T-helper 1 cell treated with Interleukin-12 subunit alpha and Interleukin-12 subunit beta and Interleukin-4 antibody, amounts not matched to agents 30 μg/mL and 1 μg/mL, for 36 hours (primary cell): ENCODE data around the gene CD1B.

Source experiments
- H3K27ac Mint-ChIP-seq: one replicate; pipeline ENCODE4 v1.8.0; 2021; ENCODE audit warnings: mild to moderate bottlenecking, mixed read lengths
- H3K27me3 Mint-ChIP-seq: one replicate; pipeline ENCODE4 v1.8.0; 2021; ENCODE audit warnings: low read depth, mixed read lengths
- H3K36me3 Mint-ChIP-seq: one replicate; pipeline ENCODE4 v1.8.0; 2021; ENCODE audit warnings: low read depth, mixed read lengths
- H3K4me1 Mint-ChIP-seq: one replicate; pipeline ENCODE4 v1.8.0; 2021; ENCODE audit warnings: low read depth, mixed read lengths
- H3K4me3 Mint-ChIP-seq: one replicate; pipeline ENCODE4 v1.8.0; 2021; ENCODE audit warnings: mild to moderate bottlenecking, moderate library complexity, mixed read lengths
- H3K9me3 Mint-ChIP-seq: one replicate; pipeline ENCODE4 v1.8.0; 2021; ENCODE audit warnings: mixed read lengths

CD1B gene

DNA sequence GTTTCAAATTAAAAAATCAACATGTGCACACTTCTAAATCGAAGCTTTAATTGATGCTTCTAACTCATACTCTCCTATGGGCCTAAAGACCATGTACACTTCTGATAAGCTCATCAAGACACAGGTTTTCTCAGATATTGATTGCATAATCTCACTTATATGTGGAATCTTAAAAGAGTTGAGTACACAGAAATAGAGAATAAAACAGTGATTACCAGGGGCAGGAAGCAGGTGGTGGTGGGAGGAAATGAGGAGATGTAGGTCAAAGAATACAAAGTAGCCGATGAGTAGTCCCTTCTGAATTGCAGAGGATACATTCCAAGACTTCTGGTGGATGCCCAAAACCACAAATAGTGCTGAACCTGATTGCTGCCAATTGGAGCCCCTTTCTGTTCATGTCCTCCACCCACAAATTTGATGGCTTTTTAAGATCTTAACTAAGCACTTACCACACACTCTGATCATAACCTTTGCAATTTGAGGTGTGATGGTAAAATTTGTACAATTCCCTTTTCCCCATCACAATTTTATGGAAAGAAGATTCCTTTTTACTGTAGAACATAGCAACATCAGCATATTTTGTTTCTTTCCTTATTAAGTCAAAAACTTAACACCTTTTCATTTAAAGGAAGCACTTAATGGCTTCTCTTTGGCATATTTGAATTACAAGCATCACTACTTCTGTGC is 3.3 kb upstream of the CD1B start:
- no peak overlapping the region for H3K27ac Mint-ChIP-seq
- no peaks in the 10 kb centered on the region for H3K36me3 Mint-ChIP-seq
- no peak overlapping the region for H3K4me3 Mint-ChIP-seq
- no peaks in the 10 kb centered on the region for H3K27me3 Mint-ChIP-seq
- H3K4me1 Mint-ChIP-seq, result peaks cover 7% of the 10 kb centered on the region
- peaks cover 4% of the 10 kb centered on the region for H3K9me3 Mint-ChIP-seq

DNA sequence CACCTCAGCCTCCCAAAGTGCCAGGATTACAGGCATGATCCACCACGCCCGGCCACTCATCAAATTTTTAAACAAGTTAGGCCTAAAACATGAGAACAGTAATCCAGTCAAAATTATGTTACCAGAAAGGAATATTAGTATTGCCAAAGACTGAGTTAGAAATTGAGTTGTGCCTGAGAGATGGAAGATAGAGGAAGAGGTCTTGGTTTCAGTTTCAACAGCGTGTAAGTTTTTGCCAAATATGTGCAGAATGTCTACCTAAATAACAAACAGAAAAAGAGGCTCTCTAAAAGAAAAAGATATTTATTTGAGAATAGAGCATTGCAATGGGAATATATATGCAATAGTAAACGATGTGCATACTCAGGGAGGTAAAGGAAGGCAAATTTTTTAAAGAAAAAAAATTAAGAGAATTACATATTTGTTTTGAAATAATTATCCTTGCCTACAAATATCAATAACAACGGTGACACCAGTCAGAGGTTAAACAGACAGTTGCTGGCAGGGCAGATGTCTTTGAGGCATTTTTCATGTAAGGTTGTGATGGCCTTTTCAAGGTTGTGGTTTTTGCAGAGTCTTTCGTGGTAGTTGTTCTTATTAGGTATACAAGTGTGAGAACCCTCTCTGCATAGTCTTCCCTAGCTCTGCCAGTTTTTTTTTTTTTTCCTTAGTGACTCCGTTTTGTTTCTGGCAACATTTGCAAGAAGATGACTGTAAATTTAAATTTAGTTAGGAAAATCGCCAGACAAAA is 2.2 kb upstream of the CD1B start:
- Mint-ChIP-seq H3K4me1 (peaks cover 7% of the 10 kb centered on the region), H3K36me3 (no peaks in the 10 kb centered on the region), H3K9me3 (no peaks in the 10 kb centered on the region), H3K4me3 (no peak overlapping the region), H3K27ac (no peak overlapping the region), H3K27me3 (no peaks in the 10 kb centered on the region)

DNA sequence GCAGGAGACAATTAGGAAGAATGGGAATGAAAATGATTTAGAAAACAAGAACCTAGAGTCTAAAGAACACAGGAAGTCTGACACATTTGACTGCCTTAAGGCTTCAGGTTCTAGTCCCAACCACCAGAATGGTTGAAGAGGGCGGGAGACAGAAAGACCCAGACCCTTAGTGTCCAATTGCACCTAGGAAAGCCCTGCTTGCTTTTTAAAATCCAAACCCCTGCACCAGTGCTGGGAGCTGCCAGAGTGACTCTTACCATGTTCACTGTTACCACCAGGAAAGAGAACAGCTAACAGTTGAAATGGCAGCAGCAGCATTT is 265 bp downstream of the CD1B start:
- Mint-ChIP-seq H3K4me1 (peaks cover 7% of the 10 kb centered on the region), H3K27ac (no peak overlapping the region), H3K4me3 (no peak overlapping the region), H3K9me3 (no peaks in the 10 kb centered on the region), H3K27me3 (no peaks in the 10 kb centered on the region), H3K36me3 (no peaks in the 10 kb centered on the region)

DNA sequence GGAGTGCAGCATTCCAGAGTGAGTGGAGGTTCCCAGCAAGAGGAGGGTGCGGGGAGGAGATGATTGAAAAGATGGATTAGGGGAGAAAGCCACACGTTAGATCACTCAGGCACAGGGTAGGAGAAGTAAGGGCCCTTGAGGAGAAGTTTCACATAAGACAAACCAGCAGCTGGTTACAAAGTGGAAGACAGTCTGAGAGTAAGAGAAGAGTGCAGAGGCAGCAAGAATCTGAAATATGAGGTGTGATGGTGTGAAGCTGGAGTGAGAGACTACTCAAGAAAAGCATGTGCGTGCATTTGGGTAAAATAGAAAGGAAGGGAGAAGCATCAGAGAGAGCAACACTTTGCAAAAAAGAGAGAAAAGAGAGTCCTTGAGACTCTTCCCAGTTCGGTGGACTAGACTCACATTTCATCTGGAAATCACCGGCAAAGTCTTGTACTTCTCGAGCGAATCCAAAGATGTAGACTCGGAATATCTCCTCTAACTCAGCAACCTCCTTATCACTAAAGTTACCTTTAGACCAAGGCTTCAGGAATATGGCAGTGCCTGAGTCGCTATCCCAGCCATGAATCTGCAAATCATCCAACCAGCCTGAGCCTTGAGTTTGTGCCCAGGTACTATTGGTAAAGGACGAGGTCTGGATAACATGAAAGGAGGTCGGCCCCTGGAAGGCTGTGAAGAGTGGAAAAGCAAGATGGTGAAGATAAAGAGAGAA is 783 bp downstream of the CD1B start:
- no peak overlapping the region for H3K27ac Mint-ChIP-seq

DNA sequence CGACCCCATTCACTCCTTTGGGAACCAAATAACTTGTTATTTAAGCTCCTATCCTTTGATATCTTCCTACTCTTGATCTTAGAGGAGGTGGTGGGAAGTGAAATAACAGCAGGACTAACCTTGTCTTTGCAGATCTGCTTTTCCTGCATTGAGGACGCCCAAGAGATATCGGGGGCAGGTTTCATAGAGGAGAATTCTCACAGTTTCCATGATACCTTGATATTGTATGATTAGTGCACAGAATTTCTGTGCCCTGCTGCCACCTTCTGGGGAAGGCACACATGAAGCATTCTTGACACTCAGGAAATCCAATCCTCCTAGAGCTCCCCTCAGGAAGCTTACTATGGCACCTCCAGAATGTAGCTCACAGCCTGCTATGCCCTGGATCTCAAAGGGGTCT is 1.6 kb downstream of the CD1B start:
- Mint-ChIP-seq H3K27me3 (no peaks in the 10 kb centered on the region), H3K4me1 (peaks cover 7% of the 10 kb centered on the region), H3K4me3 (no peak overlapping the region), H3K9me3 (no peaks in the 10 kb centered on the region), H3K36me3 (no peaks in the 10 kb centered on the region), H3K27ac (no peak overlapping the region)

More for the DNA sequence above, 783 bp downstream of the CD1B start:
- Mint-ChIP-seq H3K4me1 (peaks cover 7% of the 10 kb centered on the region), H3K4me3 (no peak overlapping the region), H3K36me3 (no peaks in the 10 kb centered on the region), H3K9me3 (no peaks in the 10 kb centered on the region), H3K27me3 (no peaks in the 10 kb centered on the region)

DNA sequence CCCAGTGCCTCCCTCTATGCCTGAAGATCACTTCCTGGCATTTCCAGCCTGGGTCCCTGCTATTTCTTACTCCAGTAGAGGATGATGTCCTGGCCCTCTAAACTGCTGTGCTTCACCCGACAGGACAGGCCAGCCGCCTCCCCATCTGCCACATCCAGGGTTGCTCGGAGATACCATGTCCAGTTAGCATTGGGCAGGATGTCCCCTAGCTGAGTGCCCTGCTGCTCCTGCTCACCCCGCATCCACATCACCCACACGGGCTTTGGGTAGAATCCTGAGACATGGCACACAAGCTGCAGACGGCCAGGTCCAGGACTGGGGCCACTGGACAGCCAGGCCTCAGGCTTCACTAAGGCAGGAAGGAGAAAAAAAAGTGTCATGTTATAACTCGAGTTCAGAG is 2.0 kb downstream of the CD1B start:
- no peak overlapping the region for H3K27ac Mint-ChIP-seq
- no peaks in the 10 kb centered on the region for H3K36me3 Mint-ChIP-seq
- H3K9me3 Mint-ChIP-seq, result no peaks in the 10 kb centered on the region
- no peak overlapping the region for H3K4me3 Mint-ChIP-seq
- peaks cover 4% of the 10 kb centered on the region for H3K4me1 Mint-ChIP-seq
- H3K27me3 Mint-ChIP-seq, result no peaks in the 10 kb centered on the region

DNA sequence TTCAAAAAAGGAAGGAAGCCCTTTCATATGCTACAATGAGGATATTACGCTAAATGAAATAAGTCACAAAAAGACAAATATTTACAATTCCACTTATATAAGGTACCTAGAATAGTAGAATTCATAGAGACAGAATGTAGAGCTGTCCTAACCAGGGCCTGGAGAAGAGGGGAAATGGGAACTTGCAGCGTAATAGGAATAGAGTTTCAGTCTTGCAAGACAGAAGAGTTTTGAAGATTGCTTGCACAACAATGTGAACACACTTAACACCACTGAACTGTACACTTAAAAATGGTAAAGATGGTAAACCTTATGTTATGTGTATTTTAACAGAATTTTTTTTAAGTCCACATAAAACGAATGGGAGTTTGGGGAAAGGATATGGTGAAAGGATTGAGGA is 2.9 kb downstream of the CD1B start:
- Mint-ChIP-seq H3K36me3 (no peaks in the 10 kb centered on the region), H3K4me3 (no peak overlapping the region), H3K27ac (no peak overlapping the region), H3K9me3 (no peaks in the 10 kb centered on the region), H3K27me3 (no peaks in the 10 kb centered on the region), H3K4me1 (peaks cover 3% of the 10 kb centered on the region)

DNA sequence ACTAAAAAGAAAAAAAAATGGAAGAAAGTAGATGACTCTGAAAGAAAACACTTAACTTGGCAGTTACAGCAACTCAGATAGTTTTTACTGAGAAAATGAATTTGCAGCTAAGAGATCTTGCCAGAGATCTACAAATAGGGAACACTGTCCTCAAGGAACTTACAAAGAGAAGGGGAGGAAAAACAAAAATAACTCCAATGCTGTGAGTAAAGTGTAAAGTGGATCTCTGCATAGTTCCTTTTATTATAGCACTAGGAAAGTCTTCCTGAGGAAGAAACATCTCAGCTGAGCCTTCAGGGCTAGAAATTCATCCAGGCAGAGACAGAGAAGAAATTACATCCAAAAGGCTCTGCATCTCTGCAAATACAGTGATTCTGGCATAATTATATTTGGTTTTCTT is 3.9 kb downstream of the CD1B start:
- no peaks in the 10 kb centered on the region for H3K36me3 Mint-ChIP-seq
- H3K4me3 Mint-ChIP-seq, result no peak overlapping the region
- no peaks in the 10 kb centered on the region for H3K27me3 Mint-ChIP-seq
- H3K9me3 Mint-ChIP-seq, result no peaks in the 10 kb centered on the region
- no peak overlapping the region for H3K27ac Mint-ChIP-seq
- H3K4me1 Mint-ChIP-seq, result no peaks in the 10 kb centered on the region

DNA sequence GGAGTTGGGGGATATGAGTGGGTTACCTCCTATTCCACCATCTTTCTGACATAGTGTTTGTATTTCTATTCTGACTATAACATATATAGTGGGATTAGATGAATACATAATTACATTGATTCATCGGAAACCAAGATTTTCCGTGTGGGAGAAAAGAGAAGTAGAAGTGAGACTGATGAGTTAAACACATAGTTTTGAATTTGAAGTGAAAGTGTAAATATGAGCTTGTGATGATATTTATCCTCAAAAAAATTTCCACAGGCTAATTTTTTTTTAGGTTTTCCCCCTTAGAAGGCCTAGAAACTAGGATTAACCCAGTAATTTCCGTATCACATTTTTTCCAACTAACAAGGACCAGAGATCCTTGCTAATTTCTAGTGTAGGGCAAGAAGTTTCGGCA is 6.9 kb downstream of the CD1B start:
- Mint-ChIP-seq H3K4me3 (no peak overlapping the region), H3K9me3 (no peaks in the 10 kb centered on the region), H3K36me3 (no peaks in the 10 kb centered on the region), H3K27ac (no peak overlapping the region), H3K27me3 (no peaks in the 10 kb centered on the region), H3K4me1 (no peaks in the 10 kb centered on the region)

DNA sequence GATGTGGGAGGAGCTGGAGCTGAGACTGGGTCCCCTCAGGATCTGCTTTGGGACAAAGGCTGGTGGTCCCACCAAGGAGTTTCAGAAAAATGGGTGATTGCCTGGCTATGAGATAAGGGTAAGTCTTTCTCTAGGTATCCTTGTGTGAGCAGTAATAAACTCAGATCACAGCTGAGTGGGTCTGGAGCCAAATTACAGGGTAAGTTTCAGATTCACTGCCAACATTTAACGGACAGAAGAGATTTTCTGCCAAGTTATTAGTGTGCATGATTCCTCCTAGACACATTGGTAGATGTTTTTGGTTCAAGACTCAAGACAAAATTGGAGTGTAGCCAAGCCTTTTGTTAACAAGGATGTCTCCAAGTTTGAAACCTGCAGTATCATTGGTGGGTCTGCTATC is 7.5 kb downstream of the CD1B start:
- Mint-ChIP-seq H3K4me1 (no peaks in the 10 kb centered on the region), H3K27ac (no peak overlapping the region), H3K36me3 (no peaks in the 10 kb centered on the region), H3K27me3 (no peaks in the 10 kb centered on the region), H3K9me3 (no peaks in the 10 kb centered on the region), H3K4me3 (no peak overlapping the region)

DNA sequence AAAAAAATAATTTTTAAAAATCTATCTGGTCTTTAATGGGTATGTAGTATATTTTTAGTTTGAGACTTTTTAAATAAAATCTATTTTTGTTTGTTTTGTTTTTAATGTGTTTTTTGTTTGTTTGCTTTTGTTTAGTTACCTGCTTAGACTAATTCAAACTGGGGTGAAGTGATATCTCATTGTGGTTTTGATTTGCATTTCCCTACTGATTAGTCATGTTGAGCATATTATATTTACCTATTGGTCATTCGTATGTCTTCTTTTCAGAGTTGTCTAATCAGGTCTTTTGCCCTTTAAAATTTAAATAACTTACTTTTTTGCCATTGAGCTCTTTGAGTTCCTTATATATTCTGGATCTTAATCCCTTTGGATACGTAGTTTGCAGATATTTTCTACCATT is 20.3 kb downstream of the CD1B start:
- no peak overlapping the region for H3K4me3 Mint-ChIP-seq
- no peaks in the 10 kb centered on the region for H3K27me3 Mint-ChIP-seq
- H3K9me3 Mint-ChIP-seq, result peaks cover 11% of the 10 kb centered on the region
- no peak overlapping the region for H3K27ac Mint-ChIP-seq
- H3K36me3 Mint-ChIP-seq, result no peaks in the 10 kb centered on the region
- H3K4me1 Mint-ChIP-seq, result no peaks in the 10 kb centered on the region

DNA sequence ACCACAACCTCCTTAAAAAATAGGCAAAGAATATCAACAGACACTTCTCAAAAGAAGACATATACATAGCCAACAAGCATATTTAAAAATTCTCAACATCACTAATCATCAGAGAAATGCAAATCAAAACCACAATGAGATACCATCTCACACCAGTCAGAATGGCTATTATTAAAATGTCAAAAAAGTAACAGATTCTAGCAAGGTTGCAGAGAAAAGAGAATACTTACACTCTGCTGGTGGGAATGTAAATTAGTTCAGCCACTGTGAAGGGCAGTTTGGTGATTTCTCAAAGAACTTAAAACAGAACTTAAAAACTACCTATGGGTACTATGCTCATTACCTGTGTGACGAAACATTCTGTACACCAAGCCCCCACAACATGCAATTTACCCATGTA is 20.7 kb downstream of the CD1B start:
- H3K27ac Mint-ChIP-seq, result no peak overlapping the region
- H3K4me3 Mint-ChIP-seq, result no peak overlapping the region
- peaks cover 11% of the 10 kb centered on the region for H3K9me3 Mint-ChIP-seq
- no peaks in the 10 kb centered on the region for H3K36me3 Mint-ChIP-seq
- no peaks in the 10 kb centered on the region for H3K4me1 Mint-ChIP-seq
- no peaks in the 10 kb centered on the region for H3K27me3 Mint-ChIP-seq

DNA sequence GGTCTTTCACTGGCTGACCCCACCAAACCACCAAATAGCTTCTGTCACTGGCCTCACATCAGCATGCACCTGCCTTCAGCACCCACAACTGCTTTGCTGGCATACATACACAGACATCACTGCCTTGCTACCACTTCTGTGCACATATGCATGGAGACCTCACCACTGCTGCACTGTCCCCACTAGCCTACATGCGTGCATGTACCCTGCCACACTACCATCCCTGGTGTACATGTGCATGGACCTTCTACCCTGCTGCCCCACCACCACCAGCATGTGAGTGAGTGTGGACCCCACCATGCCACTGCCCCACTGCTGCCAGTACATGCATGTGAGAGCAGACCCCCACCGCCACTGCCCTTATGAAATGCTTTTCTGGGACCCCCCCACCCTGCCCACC is 35.5 kb downstream of the CD1B start:
- H3K4me3 Mint-ChIP-seq, result no peak overlapping the region
- H3K27me3 Mint-ChIP-seq, result no peaks in the 10 kb centered on the region
- no peak overlapping the region for H3K27ac Mint-ChIP-seq
- no peaks in the 10 kb centered on the region for H3K4me1 Mint-ChIP-seq
- H3K9me3 Mint-ChIP-seq, result peaks cover 7% of the 10 kb centered on the region
- no peaks in the 10 kb centered on the region for H3K36me3 Mint-ChIP-seq

DNA sequence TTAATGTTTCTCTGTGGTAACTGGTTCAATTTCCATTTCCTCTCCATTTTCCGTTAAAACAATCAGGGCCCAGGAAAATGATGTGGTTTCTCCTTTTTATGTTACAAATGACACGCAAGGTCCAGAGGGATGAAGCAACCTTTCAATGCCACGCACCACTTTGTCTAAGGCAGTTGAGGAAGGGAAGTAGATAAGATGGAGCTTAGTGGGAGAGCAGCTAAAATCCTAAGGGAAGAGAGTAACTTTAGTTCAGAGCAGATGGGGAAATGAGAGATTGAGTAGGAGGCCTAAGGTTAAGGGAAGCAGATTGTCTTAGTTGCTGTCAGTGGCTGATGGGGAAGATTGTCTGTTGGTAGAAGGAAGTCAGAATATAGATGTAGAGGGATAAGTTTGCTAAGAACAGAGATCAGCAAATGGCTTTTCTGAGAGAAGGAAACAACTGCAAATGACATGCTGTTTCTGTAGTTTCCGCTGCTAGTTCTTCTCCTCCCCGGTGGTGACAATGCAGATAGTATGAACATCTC is 40.9 kb downstream of the CD1B start:
- no peaks in the 10 kb centered on the region for H3K27me3 Mint-ChIP-seq
- no peaks in the 10 kb centered on the region for H3K36me3 Mint-ChIP-seq
- H3K4me3 Mint-ChIP-seq, result no peak overlapping the region
- peaks cover 14% of the 10 kb centered on the region for H3K4me1 Mint-ChIP-seq
- no peak overlapping the region for H3K27ac Mint-ChIP-seq
- H3K9me3 Mint-ChIP-seq, result no peaks in the 10 kb centered on the region

DNA sequence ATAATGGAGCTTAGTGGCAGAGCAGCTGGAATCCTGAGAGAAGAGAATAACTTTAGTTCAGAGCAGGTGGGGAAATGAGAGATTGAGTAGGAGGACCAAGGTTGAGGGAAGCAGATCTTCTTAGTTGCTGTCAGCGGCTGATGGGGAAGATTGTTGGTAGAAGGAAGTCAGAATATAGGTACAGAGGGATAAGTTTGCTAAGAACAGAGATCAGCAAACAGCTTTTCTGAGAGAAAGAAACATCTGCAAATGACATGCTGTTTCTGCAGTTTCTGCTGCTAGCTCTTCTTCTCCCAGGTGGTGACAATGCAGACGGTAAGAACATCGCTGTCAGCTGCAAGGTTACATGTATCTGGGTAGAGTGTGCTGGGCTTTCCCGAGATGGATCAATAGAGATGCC is 41.5 kb downstream of the CD1B start, which contains the start of gene CD1C:
Gene CD1C (plus strand): TSS at position 113 of the 400 bp plus-strand sequence. CDS start 142 bp downstream, at position 255.
- Mint-ChIP-seq H3K36me3 (no peaks in the 10 kb centered on the region), H3K4me1 (peaks cover 16% of the 10 kb centered on the region), H3K27ac (no peak within 1 kb of the TSS)

More for the DNA sequence above, 41.5 kb downstream of the CD1B start, which contains the start of gene CD1C:
- no peaks in the 10 kb centered on the region for H3K9me3 Mint-ChIP-seq
- H3K4me3 Mint-ChIP-seq, result no peak within 1 kb of the TSS
- no peaks in the 10 kb centered on the region for H3K27me3 Mint-ChIP-seq
